H1 (cell line): ENCODE measurements around the gene FHIT. TPM values are rescaled to one million over a fixed set of nuclear protein-coding genes. Genes with fewer than 3 reads are reported as not detected.

Experiments used
- TAF1 ChIP-seq: IDR thresholded peaks from 2 replicates; pipeline ENCODE4 v1.6.1; 2011; ENCODE audit warnings: mild to moderate bottlenecking, low read depth, low read length
- polyA plus RNA-seq, 7 experiments: library from polyadenylated mRNA; depleted of rRNA in 3 of 7; stranded (reverse) in 5 of 7; unstranded in 2 of 7; fragments of >200 nt in 5 of 7; fragments of 200-250 nt in 2 of 7; gene quantifications; 1 replicate in 5 of 7; 2 replicates in 1 of 7; 4 replicates in 1 of 7; pipeline versions ENCODE4 v1.2.1 to v1.2.3, GENCODE V29; 2011 to 2013; ENCODE audit warnings: missing spikeins in 2 of 7, mixed read lengths in 2 of 7
- total RNA-seq: library from RNA; stranded (reverse); fragmentation: NEBNext Ultra II Directional; extraction: Animal tissue kit (Norgen Biotek cat#: 25700); gene quantifications from 2 replicates; pipeline ENCODE4 v1.2.1, GENCODE V29; 2021
- TF ChIP-seq, protein P1 (sequence below): fragments of 300-600 bp; sonication (generic); IDR thresholded peaks from 2 replicates; pipeline ENCODE4 v1.7.1; 2012; ENCODE audit warnings: low read length, moderate library complexity, mild to moderate bottlenecking, inconsistent platforms; ENCODE audit not compliant: insufficient replicate concordance

FHIT gene
- total and polyA plus RNA-seq, 2 of the 8 experiments (the other 6 are each of a cell fraction or from before 2014, with no cell fraction given): 1.2 to 3.2 TPM

DNA sequence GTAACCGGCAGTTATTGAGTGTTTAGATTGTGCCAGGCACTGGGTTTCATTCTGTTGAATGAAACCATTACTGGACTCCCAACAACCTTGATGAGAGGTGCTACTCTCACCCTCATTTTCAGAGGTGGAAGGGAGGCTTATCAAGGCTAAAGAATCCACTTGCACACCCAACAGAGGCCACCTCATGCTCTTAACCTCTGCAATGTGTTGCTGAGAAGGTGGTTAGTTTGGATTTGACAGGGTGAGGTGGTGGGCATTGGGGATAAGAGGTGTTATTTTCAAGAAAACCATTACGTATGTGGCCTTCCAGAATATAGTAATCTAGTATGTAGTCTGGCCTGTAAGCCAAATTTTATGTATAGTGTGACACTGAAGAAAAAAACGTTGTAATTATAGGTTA lies 73.1 kb downstream of the FHIT start (continued):
- TF ChIP-seq, protein P1, sequence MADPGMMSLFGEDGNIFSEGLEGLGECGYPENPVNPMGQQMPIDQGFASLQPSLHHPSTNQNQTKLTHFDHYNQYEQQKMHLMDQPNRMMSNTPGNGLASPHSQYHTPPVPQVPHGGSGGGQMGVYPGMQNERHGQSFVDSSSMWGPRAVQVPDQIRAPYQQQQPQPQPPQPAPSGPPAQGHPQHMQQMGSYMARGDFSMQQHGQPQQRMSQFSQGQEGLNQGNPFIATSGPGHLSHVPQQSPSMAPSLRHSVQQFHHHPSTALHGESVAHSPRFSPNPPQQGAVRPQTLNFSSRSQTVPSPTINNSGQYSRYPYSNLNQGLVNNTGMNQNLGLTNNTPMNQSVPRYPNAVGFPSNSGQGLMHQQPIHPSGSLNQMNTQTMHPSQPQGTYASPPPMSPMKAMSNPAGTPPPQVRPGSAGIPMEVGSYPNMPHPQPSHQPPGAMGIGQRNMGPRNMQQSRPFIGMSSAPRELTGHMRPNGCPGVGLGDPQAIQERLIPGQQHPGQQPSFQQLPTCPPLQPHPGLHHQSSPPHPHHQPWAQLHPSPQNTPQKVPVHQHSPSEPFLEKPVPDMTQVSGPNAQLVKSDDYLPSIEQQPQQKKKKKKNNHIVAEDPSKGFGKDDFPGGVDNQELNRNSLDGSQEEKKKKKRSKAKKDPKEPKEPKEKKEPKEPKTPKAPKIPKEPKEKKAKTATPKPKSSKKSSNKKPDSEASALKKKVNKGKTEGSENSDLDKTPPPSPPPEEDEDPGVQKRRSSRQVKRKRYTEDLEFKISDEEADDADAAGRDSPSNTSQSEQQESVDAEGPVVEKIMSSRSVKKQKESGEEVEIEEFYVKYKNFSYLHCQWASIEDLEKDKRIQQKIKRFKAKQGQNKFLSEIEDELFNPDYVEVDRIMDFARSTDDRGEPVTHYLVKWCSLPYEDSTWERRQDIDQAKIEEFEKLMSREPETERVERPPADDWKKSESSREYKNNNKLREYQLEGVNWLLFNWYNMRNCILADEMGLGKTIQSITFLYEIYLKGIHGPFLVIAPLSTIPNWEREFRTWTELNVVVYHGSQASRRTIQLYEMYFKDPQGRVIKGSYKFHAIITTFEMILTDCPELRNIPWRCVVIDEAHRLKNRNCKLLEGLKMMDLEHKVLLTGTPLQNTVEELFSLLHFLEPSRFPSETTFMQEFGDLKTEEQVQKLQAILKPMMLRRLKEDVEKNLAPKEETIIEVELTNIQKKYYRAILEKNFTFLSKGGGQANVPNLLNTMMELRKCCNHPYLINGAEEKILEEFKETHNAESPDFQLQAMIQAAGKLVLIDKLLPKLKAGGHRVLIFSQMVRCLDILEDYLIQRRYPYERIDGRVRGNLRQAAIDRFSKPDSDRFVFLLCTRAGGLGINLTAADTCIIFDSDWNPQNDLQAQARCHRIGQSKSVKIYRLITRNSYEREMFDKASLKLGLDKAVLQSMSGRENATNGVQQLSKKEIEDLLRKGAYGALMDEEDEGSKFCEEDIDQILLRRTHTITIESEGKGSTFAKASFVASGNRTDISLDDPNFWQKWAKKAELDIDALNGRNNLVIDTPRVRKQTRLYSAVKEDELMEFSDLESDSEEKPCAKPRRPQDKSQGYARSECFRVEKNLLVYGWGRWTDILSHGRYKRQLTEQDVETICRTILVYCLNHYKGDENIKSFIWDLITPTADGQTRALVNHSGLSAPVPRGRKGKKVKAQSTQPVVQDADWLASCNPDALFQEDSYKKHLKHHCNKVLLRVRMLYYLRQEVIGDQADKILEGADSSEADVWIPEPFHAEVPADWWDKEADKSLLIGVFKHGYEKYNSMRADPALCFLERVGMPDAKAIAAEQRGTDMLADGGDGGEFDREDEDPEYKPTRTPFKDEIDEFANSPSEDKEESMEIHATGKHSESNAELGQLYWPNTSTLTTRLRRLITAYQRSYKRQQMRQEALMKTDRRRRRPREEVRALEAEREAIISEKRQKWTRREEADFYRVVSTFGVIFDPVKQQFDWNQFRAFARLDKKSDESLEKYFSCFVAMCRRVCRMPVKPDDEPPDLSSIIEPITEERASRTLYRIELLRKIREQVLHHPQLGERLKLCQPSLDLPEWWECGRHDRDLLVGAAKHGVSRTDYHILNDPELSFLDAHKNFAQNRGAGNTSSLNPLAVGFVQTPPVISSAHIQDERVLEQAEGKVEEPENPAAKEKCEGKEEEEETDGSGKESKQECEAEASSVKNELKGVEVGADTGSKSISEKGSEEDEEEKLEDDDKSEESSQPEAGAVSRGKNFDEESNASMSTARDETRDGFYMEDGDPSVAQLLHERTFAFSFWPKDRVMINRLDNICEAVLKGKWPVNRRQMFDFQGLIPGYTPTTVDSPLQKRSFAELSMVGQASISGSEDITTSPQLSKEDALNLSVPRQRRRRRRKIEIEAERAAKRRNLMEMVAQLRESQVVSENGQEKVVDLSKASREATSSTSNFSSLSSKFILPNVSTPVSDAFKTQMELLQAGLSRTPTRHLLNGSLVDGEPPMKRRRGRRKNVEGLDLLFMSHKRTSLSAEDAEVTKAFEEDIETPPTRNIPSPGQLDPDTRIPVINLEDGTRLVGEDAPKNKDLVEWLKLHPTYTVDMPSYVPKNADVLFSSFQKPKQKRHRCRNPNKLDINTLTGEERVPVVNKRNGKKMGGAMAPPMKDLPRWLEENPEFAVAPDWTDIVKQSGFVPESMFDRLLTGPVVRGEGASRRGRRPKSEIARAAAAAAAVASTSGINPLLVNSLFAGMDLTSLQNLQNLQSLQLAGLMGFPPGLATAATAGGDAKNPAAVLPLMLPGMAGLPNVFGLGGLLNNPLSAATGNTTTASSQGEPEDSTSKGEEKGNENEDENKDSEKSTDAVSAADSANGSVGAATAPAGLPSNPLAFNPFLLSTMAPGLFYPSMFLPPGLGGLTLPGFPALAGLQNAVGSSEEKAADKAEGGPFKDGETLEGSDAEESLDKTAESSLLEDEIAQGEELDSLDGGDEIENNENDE: no peak
- no peak for TF ChIP-seq TAF1
- TF ChIP-seq, all 59 proteins: peak for 0
